Measurements from ENCODE around the gene PCGF3.

The PCGF3 gene

GRCh38 chr4:677431-678293 is 28.0 kb upstream of the PCGF3 start:
- no peaks in the 10 kb centered on the region for H3K9me3 Mint-ChIP-seq
- H3K27me3 Mint-ChIP-seq: no peaks in the 10 kb centered on the region
- H3K36me3 Mint-ChIP-seq: peaks cover 4% of the 10 kb centered on the region
- no peak overlapping the region for H3K4me3 Mint-ChIP-seq
- peak overlapping the region; percentile 68 for H3K27ac Mint-ChIP-seq
- H3K4me1 Mint-ChIP-seq: peaks cover 9% of the 10 kb centered on the region

DNA sequence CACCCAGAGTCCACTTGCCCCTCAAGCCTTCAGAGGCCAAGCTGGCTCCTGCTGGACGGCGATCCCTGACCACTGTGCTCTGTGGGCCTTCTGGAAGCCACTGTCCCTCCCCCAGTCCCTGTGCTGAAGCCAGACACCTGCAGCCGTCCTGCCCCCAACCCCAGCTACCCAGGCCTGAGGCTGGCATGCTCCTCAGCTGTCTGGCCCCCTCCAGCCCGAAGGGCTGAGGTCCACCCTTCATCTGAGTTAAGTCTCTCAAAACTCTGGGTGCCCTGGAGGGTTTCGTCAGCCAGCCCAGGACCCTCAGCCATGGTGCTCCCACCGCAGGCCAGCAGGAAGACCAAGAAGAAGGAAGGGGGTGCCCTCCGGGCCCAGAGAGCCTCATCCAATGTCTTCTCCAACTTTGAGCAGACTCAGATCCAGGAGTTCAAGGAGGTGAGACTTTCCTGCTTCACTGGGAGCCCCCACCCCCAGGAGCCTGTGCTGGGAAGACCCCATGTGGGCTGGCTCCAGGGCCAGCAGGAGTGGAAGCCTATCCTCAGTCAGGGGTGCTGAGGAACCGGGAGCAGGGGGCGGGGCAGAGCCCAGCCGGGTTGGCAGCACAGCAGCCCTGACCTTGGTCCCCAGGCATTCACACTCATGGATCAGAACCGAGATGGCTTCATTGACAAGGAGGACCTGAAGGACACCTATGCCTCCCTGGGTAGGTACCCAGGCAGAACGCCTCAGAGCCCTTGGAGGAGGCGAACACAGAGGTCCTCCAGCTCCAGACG is 27.1 kb upstream of the PCGF3 start:
- H3K9me3 Mint-ChIP-seq: no peaks in the 10 kb centered on the region
- H3K27me3 Mint-ChIP-seq: no peaks in the 10 kb centered on the region
- no peak overlapping the region for H3K4me3 Mint-ChIP-seq
- no peak overlapping the region for H3K27ac Mint-ChIP-seq
- peaks cover 4% of the 10 kb centered on the region for H3K4me1 Mint-ChIP-seq
- H3K36me3 Mint-ChIP-seq: no peaks in the 10 kb centered on the region

DNA sequence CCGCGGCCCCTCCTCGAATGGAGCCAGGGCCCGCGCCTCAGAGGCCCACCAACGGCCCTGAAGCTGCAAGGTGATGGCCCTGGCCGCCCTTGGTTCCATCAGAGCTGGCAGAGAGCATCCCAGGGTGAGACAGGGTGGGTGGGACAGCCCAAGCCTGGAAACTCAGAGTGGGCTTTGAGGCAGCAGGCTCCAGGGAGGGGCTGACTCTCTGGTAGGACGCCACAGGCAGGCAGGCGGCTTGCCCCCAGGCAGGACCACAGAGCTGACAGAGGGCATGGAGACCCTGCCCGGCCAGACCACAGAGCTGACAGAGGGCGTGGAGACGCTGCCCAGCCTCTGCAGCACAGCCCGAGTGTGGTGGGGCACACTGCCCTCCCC is 26.5 kb upstream of the PCGF3 start:
- peaks cover 4% of the 10 kb centered on the region for H3K4me1 Mint-ChIP-seq

DNA sequence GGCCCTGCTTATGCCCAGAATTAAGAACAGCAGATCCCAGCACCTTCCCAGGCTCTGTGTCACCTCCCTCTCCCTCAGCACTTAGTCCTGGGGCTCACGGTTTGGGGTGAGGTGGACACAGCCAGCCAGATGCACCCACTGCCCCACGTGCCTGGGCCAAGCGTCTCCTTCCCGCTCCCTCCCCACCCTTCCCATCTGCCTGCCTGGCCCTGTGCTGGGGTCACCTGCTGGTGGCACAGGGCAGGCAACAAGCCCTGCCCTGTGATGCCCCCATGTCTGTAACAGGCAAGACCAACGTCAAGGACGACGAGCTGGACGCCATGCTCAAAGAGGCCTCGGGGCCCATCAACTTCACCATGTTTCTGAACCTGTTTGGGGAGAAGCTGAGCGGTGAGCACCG is 26.0 kb upstream of the PCGF3 start:
- H3K27ac Mint-ChIP-seq: no peak overlapping the region
- H3K4me1 Mint-ChIP-seq: peaks cover 4% of the 10 kb centered on the region
- no peaks in the 10 kb centered on the region for H3K27me3 Mint-ChIP-seq
- H3K9me3 Mint-ChIP-seq: no peaks in the 10 kb centered on the region
- H3K36me3 Mint-ChIP-seq: no peaks in the 10 kb centered on the region
- no peak overlapping the region for H3K4me3 Mint-ChIP-seq

More for the DNA sequence above, 26.5 kb upstream of the PCGF3 start:
- no peaks in the 10 kb centered on the region for H3K9me3 Mint-ChIP-seq
- no peak overlapping the region for H3K27ac Mint-ChIP-seq
- H3K4me3 Mint-ChIP-seq: no peak overlapping the region
- no peaks in the 10 kb centered on the region for H3K27me3 Mint-ChIP-seq
- no peaks in the 10 kb centered on the region for H3K36me3 Mint-ChIP-seq

GRCh38 chr4:680091-680490 is 25.5 kb upstream of the PCGF3 start:
- Mint-ChIP-seq H3K9me3 (no peaks in the 10 kb centered on the region), H3K4me1 (peaks cover 4% of the 10 kb centered on the region), H3K27ac (no peak overlapping the region), H3K36me3 (no peaks in the 10 kb centered on the region), H3K27me3 (no peaks in the 10 kb centered on the region), H3K4me3 (peak overlapping the region; percentile 55)

GRCh38 chr4:680551-680927 is 25.1 kb upstream of the PCGF3 start:
- Mint-ChIP-seq H3K4me1 (peaks cover 4% of the 10 kb centered on the region), H3K9me3 (no peaks in the 10 kb centered on the region), H3K36me3 (no peaks in the 10 kb centered on the region), H3K4me3 (peak overlapping the region; percentile 55), H3K27me3 (no peaks in the 10 kb centered on the region), H3K27ac (no peak overlapping the region)

DNA sequence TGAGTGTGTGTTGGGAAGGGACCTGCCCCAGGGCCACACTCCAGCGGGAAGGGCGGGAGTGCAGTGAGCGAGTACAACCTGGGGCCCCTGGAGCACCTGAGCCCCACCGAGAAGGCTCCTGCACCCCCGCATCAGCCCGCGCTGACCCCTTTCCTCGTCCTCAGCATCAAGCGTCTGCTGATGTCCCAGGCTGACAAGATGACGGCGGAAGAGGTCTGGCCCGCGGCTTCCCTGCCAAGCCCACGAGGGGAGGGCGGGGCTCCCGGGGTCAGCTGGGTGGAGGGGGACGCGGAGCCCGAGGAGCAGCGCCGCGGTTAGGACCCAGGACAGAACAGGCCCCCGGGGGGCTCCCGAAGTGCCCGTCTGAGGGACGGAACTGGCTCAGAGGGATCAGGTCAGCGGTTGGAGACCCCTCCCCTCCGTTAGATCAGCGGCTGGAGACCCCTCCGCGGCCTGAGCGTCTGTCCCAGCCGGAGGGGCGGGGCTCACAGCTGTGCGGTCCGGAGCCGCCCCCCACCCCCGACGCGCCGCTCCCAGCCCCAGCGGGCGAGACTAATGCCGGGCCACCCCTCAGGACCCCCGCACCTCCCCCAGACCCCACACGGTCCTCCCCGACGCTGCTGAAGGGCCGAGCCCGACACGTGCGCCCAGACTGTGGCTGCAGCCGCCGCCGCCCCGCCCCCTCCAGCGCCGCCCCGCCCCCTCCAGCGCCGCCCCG is 24.5 kb upstream of the PCGF3 start:
- no peak overlapping the region for H3K27ac Mint-ChIP-seq
- H3K4me1 Mint-ChIP-seq: peaks cover 4% of the 10 kb centered on the region
- H3K9me3 Mint-ChIP-seq: no peaks in the 10 kb centered on the region
- peak overlapping the region; percentile 39 for H3K4me3 Mint-ChIP-seq
- no peaks in the 10 kb centered on the region for H3K27me3 Mint-ChIP-seq
- no peaks in the 10 kb centered on the region for H3K36me3 Mint-ChIP-seq

- Mint-ChIP-seq H3K36me3 (no peaks in the 10 kb centered on the region), H3K9me3 (no peaks in the 10 kb centered on the region), H3K27ac (no peak overlapping the region), H3K4me1 (peaks cover 4% of the 10 kb centered on the region), H3K4me3 (no peak overlapping the region), H3K27me3 (no peaks in the 10 kb centered on the region)
Measured at GRCh38 chr4:681736-682451, 23.7 kb upstream of the PCGF3 start.

GRCh38 chr4:682490-683172 is 23.0 kb upstream of the PCGF3 start:
- Mint-ChIP-seq H3K4me3 (peak overlapping the region; percentile 4), H3K36me3 (no peaks in the 10 kb centered on the region), H3K4me1 (peaks cover 4% of the 10 kb centered on the region)

GRCh38 chr4:683247-683897 is 22.3 kb upstream of the PCGF3 start:
- Mint-ChIP-seq H3K27me3 (no peaks in the 10 kb centered on the region), H3K4me1 (peaks cover 9% of the 10 kb centered on the region), H3K36me3 (no peaks in the 10 kb centered on the region), H3K27ac (no peak overlapping the region), H3K4me3 (no peak overlapping the region), H3K9me3 (no peaks in the 10 kb centered on the region)

More at GRCh38 chr4:682490-683172, 23.0 kb upstream of the PCGF3 start:
- Mint-ChIP-seq H3K27ac (no peak overlapping the region), H3K27me3 (no peaks in the 10 kb centered on the region), H3K9me3 (no peaks in the 10 kb centered on the region)

DNA sequence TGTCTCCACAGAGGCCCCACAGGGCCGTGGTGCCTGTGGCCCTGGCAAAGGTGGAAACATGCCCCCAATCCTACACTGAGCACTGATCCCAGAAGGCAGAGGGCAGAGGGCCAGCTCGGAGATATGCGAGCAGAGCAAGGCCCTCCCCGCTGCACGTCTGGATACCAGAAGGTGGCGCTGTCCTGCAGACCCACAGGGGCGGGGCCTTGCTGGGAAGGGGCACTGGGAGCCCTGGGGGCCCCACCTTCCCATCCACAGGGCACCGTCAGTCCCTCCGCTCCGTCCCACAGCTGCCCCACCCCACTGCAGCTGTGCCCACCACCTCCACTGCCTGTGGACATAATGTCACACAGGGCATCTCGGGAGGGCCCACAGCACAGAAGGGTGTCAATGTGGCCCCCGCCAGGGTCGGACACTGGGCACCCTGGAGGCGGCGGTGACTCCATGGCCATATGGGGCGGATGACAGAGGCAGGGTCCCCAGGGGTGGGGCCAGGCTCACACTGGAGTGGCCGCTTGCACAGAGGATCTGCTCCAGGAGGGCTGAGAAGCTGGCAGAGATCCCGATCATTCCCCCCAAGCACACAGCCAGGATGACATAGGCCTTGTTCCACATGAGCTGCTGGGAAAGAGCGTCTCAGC is 21.5 kb upstream of the PCGF3 start:
- peaks cover 9% of the 10 kb centered on the region for H3K4me1 Mint-ChIP-seq
- H3K4me3 Mint-ChIP-seq: no peak overlapping the region
- no peaks in the 10 kb centered on the region for H3K27me3 Mint-ChIP-seq
- no peaks in the 10 kb centered on the region for H3K36me3 Mint-ChIP-seq
- no peak overlapping the region for H3K27ac Mint-ChIP-seq
- H3K9me3 Mint-ChIP-seq: no peaks in the 10 kb centered on the region

- Mint-ChIP-seq H3K4me1 (peaks cover 9% of the 10 kb centered on the region), H3K36me3 (no peaks in the 10 kb centered on the region), H3K9me3 (no peaks in the 10 kb centered on the region), H3K27ac (no peak overlapping the region), H3K27me3 (no peaks in the 10 kb centered on the region), H3K4me3 (no peak overlapping the region)
Measured at GRCh38 chr4:684623-685327, 20.9 kb upstream of the PCGF3 start.

- no peak overlapping the region for H3K27ac Mint-ChIP-seq
- H3K4me1 Mint-ChIP-seq: peaks cover 5% of the 10 kb centered on the region
- no peaks in the 10 kb centered on the region for H3K27me3 Mint-ChIP-seq
- H3K36me3 Mint-ChIP-seq: no peaks in the 10 kb centered on the region
- H3K4me3 Mint-ChIP-seq: no peak overlapping the region
- H3K9me3 Mint-ChIP-seq: no peaks in the 10 kb centered on the region
Measured at GRCh38 chr4:685679-686412, 19.8 kb upstream of the PCGF3 start.
